ENCODE data around the gene DRGX.

DNA sequence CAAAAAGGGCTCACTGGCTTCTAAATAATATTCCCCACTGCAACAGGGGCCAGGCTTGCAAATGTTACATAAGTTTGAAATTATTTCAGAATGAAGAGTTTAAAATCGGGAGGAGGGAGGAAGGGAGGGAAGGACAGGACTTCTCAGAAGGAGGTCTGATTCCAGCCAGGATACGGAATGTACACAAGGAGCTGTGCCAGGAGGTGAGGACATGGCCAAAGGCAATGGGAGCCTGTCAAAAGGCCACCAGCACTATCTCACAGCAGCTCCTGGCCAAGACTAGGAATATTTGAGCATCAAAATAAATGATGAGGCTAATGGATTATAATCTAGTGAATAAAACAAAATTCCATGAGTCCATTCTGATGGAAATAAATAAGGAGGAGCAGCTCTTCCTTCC, 18.6 kb upstream of the DRGX start:
- TF ChIP-seq, protein P1, sequence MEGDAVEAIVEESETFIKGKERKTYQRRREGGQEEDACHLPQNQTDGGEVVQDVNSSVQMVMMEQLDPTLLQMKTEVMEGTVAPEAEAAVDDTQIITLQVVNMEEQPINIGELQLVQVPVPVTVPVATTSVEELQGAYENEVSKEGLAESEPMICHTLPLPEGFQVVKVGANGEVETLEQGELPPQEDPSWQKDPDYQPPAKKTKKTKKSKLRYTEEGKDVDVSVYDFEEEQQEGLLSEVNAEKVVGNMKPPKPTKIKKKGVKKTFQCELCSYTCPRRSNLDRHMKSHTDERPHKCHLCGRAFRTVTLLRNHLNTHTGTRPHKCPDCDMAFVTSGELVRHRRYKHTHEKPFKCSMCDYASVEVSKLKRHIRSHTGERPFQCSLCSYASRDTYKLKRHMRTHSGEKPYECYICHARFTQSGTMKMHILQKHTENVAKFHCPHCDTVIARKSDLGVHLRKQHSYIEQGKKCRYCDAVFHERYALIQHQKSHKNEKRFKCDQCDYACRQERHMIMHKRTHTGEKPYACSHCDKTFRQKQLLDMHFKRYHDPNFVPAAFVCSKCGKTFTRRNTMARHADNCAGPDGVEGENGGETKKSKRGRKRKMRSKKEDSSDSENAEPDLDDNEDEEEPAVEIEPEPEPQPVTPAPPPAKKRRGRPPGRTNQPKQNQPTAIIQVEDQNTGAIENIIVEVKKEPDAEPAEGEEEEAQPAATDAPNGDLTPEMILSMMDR (IDR thresholded peaks at IDR 0.05; ENCODE audit: low read depth, low read length) = no peak
- TF ChIP-seq POLR2A (IDR thresholded peaks at IDR 0.05; ENCODE audit: extremely low read depth, insufficient read length) = no peak

All from NB4 (cell line).